Non-pigmented ciliary epithelial cell (primary cell): ENCODE measurements around the gene NCOA5.
"Not testable (repeated sequence)": the region's sequence is repeated elsewhere in the genome, so short reads cannot be mapped to it uniquely, and the experiment has no call there.

Source experiments
- DNase-seq: peaks from one replicate; pipeline ENCODE4 v3.0.0-alpha.2; 2010; ENCODE audit warnings: low read depth

The NCOA5 gene

GRCh38 chr20:46120136-46120535 is 30.4 kb upstream of the NCOA5 start:
- DNase-seq: no peak

- no peak for DNase-seq
These were observed 29.8 kb upstream of the NCOA5 start for GRCh38 chr20:46119547-46119946.

DNA sequence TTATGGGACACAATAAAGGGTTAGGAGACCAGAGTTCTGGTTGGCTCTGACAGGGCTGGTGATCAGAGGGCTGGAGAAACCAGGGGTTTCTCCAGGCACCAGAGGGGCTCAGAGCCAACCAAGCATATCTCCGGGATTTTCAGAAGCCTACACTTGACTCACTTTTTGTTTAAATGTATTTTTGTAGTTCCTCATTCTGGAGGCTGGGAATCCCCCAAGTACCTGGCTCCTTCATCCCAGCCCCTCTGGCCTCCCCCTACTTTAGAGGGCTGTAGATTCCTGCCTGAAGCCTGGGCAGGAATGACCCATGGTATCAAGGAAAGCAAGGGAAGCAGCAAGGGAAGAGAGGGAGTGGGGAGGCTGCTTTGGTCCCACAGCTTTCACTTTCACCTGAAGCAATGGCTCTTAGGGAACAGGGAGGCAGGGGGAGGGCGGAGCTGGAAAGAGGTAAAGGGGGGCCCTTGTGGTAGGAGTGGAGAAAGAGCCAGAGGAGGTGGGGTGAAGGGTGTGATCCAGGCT is 29.3 kb upstream of the NCOA5 start:
- DNase-seq: no peak

- DNase-seq: no peak
These were observed 28.8 kb upstream of the NCOA5 start for GRCh38 chr20:46118481-46119020.

- DNase-seq: no peak
These were observed 28.1 kb upstream of the NCOA5 start, which contains the start of gene CD40 for GRCh38 chr20:46117704-46118467. CD40 (plus strand) TSS chr20:46118314; CDS start chr20:46118344, 30 bp downstream.

- no peak for DNase-seq
These were observed 24.7 kb upstream of the NCOA5 start for GRCh38 chr20:46114449-46114848.

- DNase-seq: no peak
These were observed 23.3 kb upstream of the NCOA5 start for GRCh38 chr20:46113113-46113470.

DNA sequence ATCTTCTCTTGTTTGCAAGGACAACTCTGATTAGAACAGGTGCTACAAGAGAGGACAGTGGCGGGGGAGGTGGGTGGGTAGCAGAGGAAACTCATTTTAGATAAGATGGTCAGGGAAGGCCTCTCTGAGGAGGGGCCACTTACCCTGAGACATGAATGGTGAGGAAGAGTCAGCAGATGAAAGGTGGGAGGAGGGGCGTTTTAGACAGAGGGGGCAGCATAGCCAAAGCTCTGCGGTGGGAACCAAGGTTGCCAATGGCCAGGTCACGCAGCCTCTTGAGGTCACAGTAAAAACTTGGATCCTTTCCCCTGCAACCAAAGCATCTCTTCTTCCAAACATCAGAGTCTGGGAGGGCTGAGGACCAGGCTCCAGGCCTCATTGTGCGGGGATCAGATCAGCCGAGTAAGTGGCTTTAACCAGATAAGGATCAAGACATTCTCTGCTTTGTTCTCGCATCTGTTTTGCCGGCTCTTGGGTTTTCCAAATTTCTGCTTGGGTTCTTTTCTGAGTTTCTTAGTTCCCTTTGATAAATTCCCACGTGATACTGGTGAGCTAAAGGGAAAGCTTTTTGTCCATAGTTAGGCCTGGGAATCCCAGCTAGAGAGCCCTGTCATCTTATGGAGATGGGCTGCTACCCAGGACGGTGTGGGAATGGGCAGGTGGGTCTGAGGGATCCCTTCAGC is 22.8 kb upstream of the NCOA5 start:
- DNase-seq: no peak

DNA sequence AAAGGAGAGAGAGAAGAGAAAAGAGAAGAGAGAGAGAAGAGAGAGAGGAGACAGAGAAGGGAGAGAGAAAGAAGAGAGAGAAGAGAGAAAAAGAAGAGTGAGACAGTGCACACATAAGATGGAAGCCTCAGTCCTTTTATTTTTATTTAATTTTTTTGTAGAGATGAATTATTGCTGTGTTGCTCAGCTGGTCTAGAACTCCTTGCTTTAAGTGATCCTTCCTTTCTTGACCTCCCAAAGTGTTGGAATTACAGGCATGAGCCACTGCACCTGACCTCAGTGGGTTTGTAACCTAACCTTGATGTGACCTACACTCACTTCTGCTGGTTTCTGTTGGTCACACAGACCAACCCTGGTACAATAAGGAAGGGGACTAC is 22.1 kb upstream of the NCOA5 start:
- no peak for DNase-seq

DNA sequence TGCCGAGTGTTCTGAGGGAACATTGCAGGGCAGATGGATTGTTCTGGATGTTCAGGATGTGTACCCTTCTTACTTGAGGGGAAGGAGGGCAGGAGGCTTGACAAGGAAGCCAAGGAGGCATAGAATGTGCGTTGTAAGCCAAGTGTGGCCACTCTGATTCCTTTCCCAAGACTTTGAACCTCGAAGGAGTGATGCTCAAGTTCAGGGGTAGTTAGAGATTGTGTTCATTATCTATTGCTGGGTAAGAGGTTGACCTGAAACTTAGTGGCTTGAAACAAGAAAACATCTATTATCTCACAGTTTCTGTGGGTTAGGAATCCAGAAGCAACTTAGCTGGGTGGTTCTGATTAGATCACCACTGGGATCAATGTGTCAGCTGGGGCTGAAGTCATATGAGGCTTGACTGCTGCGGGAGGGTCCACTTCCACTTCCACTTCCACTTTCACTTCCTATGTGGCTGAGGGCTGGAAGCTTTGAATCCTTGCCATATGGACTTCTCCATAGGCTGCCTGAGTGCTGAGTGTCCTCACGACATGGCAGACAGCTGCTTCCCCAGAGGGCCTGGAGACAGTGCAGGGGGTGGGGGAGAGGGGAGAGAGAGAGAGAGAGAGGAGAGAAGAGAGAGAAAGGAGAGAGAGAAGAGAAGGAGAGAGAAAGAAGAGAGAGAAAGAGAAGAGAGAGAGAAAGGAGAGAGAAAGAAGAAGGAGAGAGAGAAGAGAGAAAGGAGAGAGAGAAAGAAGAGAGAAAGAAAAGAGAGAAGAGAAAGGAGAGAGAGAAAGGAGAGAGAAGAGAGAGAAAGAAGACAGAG is 21.5 kb upstream of the NCOA5 start:
- no peak for DNase-seq

- no peak for DNase-seq
These were observed 19.2 kb upstream of the NCOA5 start for GRCh38 chr20:46108976-46109375.

GRCh38 chr20:46108435-46108841 is 18.7 kb upstream of the NCOA5 start:
- DNase-seq: no peak

- DNase-seq: no peak
These were observed 17.3 kb upstream of the NCOA5 start for GRCh38 chr20:46107061-46107460.

DNA sequence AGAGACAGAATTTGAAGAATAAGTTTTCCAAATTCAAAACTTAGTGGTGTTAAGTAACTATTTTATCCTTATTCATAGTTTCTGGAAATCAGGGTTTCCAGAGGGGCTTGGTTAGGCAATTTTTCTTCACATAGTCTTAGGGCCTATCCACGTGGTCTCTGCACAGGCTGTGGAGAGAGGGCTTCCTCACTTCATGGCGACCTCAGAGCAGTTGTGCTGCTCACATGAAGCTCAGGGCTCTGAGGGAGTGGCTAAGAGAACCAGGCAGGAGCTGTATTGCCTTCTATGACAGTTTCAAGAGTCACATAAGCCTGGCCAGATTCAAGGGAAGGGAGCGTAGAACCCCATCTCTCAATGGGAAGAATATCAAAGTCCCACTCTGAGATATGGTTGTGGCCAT is 14.5 kb upstream of the NCOA5 start:
- no peak for DNase-seq

DNA sequence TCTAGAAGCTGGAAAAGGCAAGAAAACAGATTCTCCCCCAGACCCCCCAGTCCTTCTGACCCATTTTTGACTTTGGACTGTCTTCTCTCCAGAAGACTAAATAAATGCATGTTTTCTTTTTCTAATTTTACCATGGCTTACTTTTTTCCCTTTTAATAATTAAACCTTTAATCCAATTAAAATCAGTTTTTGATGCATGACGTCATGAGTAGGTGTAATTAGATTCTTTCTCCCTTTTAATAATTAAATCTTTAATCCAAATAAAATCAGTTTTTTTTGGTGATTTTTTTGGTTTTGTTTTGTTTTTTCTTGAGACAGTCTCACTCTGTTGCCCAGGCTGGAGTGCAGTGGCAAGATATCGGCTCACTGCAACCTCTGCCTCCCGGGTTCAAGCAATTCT is 13.2 kb upstream of the NCOA5 start:
- DNase-seq: no peak

GRCh38 chr20:46101957-46102356 is 12.2 kb upstream of the NCOA5 start:
- no peak for DNase-seq

DNA sequence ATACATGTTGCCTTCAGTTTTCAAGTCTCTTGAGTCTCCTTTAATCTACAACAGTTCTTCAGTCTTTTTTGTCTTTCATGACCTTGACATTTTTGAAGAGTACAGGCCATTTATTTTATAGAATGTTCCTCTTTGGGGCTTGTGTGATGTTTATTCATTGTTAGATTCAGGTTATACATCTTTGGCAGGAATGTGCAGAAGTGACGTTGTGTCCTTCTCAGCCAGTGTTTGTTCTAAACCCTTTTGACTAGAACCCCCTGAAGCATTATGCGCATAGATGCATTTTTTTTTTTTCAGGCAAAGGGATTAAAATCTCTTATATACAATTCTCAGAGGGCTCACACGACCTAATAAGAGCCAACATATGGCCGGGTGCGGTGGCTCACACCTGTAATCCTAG is 11.2 kb upstream of the NCOA5 start:
- no peak for DNase-seq

DNA sequence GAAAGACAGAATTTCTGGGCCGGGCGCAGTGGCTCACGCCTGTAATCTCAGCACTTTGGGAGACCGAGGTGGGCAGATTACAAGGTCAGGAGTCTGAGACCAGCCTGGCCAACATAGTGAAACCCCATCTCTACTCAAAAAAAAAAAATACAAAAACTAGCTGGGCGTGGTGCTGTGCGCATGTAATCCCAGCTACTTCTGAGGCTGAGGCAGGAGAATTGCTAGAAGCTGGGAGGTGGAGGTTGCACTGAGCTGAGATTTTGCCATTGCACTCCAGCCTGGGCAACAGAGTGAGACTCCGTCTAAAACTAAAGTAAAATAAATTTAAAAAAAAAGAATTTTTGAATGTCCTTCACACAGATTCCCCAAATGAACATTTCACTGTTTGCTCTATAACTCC is 10.7 kb upstream of the NCOA5 start:
- DNase-seq: not testable (repeated sequence)

- DNase-seq: no peak
These were observed 9.9 kb upstream of the NCOA5 start for GRCh38 chr20:46099491-46100287.

DNA sequence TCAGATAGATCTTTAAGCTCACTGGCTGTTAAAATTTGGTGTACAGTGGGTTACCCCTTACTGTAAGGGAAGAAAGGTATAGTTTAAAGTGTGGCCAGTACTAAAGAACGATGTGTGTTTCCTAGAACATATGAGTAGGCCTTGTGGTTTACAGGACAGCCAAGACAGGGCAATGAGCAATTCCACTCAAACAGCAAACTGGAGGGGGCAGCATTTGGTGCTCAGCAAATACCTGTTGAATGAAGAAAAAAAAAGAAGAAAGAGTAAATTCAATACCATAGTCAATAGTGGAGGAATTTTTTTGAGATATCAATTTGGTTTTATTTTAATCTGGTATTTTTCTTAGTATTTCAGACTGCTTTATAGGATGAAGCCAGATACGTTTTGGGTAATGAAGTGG is 3.8 kb upstream of the NCOA5 start:
- no peak for DNase-seq
